GM12878 (cell line): ENCODE results near the gene OOSP3. TPM values are rescaled to one million over a fixed set of nuclear protein-coding genes. Genes with fewer than 3 reads are reported as not detected.

ENCODE experiments used
- ATAC-seq: fragments of 200-7000 bp; cut with Tn5 transposase; 3 replicates; pipeline ENCODE4 v1.9.1; 2020; ENCODE audit warnings: mild to moderate bottlenecking, moderate library complexity
- BruUV-seq: library from RNA; stranded (reverse); fragments of 400-500 nt; replicated peaks from 2 replicates; lab custom pipeline; 2021; lab: Mats Ljungman, UMichigan
- CTCF ChIA-PET: fragments of 300-600 bp; sonication (Branson Sonifier 250); formaldehyde crosslinking; extraction: SDS; loops from one replicate; lab custom pipeline; 2021; ENCODE audit warnings: inconsistent platforms; lab: Yijun Ruan, JAX
- POLR2A ChIA-PET: fragments of 350-600 bp; formaldehyde crosslinking; extraction: SDS; loops from one replicate; lab custom pipeline; 2021; ENCODE audit warnings: inconsistent platforms; lab: Charles Lee
- RAD21 ChIA-PET: fragments of 300-600 bp; sonication (Branson Sonifier 250); formaldehyde crosslinking; loops from one replicate; lab custom pipeline; 2023; ENCODE audit warnings: antibody characterized with exemption; ENCODE audit not compliant: unreplicated experiment; lab: Charles Lee
- SMC1A ChIA-PET: fragments of 300-600 bp; sonication (Branson Sonifier 250); formaldehyde crosslinking; loops from one replicate; lab custom pipeline; 2023; ENCODE audit not compliant: unreplicated experiment, uncharacterized antibody; lab: Charles Lee
- DNase-seq: peaks from one replicate; pipeline ENCODE4 v3.0.0-alpha.2; 2011; ENCODE audit warnings: low read depth, low spot score
- FAIRE-seq: peaks from 3 replicates; lab custom pipeline; 2011; peaks lifted over from hg19 to GRCh38; lab: Jason Lieb, UNC
- H2AFZ ChIP-seq: 2 replicates; pipeline ENCODE4 v1.6.0; 2011; ENCODE audit warnings: low read depth, low read length, control low read depth; ENCODE audit not compliant: control insufficient read depth
- H3K27ac ChIP-seq: 2 replicates; pipeline ENCODE4 v1.5.1; 2011; ENCODE audit warnings: control low read depth; ENCODE audit not compliant: control insufficient read depth, insufficient read depth
- H3K27me3 ChIP-seq, 2 experiments: replicated peaks in 1 of 2; 2 replicates each; pipeline versions ENCODE4 v1.6.0 to v1.6.1; 2011; ENCODE audit warnings: low read length in 1 of 2; ENCODE audit not compliant: control insufficient read depth in 2 of 2, insufficient read depth in 2 of 2
- H3K36me3 ChIP-seq, 2 experiments: 2 replicates each; pipeline ENCODE4 v1.5.1; 2011; ENCODE audit warnings: low read length in 1 of 2; ENCODE audit not compliant: control insufficient read depth in 2 of 2, insufficient read depth in 2 of 2
- H3K4me1 ChIP-seq: 2 replicates; pipeline ENCODE4 v1.6.1; 2011; ENCODE audit warnings: mild to moderate bottlenecking, low read length, moderate library complexity, mixed read lengths; ENCODE audit not compliant: control insufficient read depth, insufficient read depth
- H3K4me2 ChIP-seq: 2 replicates; pipeline ENCODE4 v1.6.0; 2011; ENCODE audit warnings: control low read depth; ENCODE audit not compliant: control insufficient read depth, insufficient read depth
- H3K4me3 ChIP-seq: fragments of 200-600 bp; sonication (generic); 2 replicates; pipeline ENCODE4 v1.5.1; 2016
- H3K79me2 ChIP-seq: 2 replicates; pipeline ENCODE4 v1.6.0; 2011; ENCODE audit warnings: low read length; ENCODE audit not compliant: control insufficient read depth, insufficient read depth
- H3K9ac ChIP-seq: 2 replicates; pipeline ENCODE4 v1.8.0; 2011; ENCODE audit warnings: low read length, control low read depth, mixed read lengths; ENCODE audit not compliant: control insufficient read depth, insufficient read depth
- H3K9me3 ChIP-seq: replicated peaks from 3 replicates; pipeline ENCODE4 v1.5.1; 2011; ENCODE audit warnings: mild to moderate bottlenecking, low read length; ENCODE audit not compliant: control insufficient read depth, insufficient read depth
- H4K20me1 ChIP-seq: 2 replicates; pipeline ENCODE4 v1.6.0; 2011; ENCODE audit not compliant: control insufficient read depth, insufficient read depth
- ASH2L ChIP-seq: fragments of 300-600, 200-600 bp; sonication (generic); IDR thresholded peaks from 2 replicates; pipeline ENCODE4 v1.6.1; 2017; ENCODE audit warnings: low read depth, mild to moderate bottlenecking, borderline replicate concordance
- ATF7 ChIP-seq: fragments of 450-650 bp; IDR thresholded peaks from 2 replicates; pipeline ENCODE4 v1.6.1; 2016; ENCODE audit warnings: low read depth, mild to moderate bottlenecking
- BHLHE40 ChIP-seq, 2 experiments: fragments of 450-650 bp in 1 of 2; IDR thresholded peaks; 2 replicates each; pipeline ENCODE4 v1.6.1; 2011 to 2017; ENCODE audit warnings: low read depth in 2 of 2, borderline replicate concordance in 1 of 2, improper control_type of control experiment in 1 of 2, low read length in 1 of 2, mild to moderate bottlenecking in 1 of 2
- CBX5 ChIP-seq: sonication (generic); IDR thresholded peaks from 2 replicates; pipeline ENCODE4 v1.6.1; 2016; ENCODE audit warnings: low read depth, moderate library complexity, mild to moderate bottlenecking, inconsistent platforms
- GABPA ChIP-seq: IDR thresholded peaks from 2 replicates; pipeline ENCODE4 v1.6.1; 2014; ENCODE audit warnings: antibody characterized with exemption, low read depth, mild to moderate bottlenecking, inconsistent platforms
- PKNOX1 ChIP-seq: fragments of 450-650 bp; IDR thresholded peaks from 2 replicates; pipeline ENCODE4 v1.6.1; 2016; ENCODE audit warnings: mild to moderate bottlenecking
- PML ChIP-seq: IDR thresholded peaks from 2 replicates; pipeline ENCODE4 v1.6.1; 2012; ENCODE audit warnings: low read length, inconsistent platforms
- RFX5 ChIP-seq: IDR thresholded peaks from 2 replicates; pipeline ENCODE4 v1.6.1; 2011; ENCODE audit warnings: low read depth, low read length, improper control_type of control experiment
- SPI1 ChIP-seq: IDR thresholded peaks from 2 replicates; pipeline ENCODE4 v1.6.1; 2011; ENCODE audit warnings: low read depth, mild to moderate bottlenecking, low read length, moderate library complexity, borderline replicate concordance; ENCODE audit not compliant: insufficient read depth
- SUZ12 ChIP-seq: fragments of 200-600 bp; sonication (generic); IDR thresholded peaks from one replicate; pipeline ENCODE4 v1.6.1; 2018; ENCODE audit warnings: antibody characterized with exemption, mild to moderate bottlenecking; ENCODE audit not compliant: unreplicated experiment
- ZBTB4 ChIP-seq: fragments of 450-650 bp; formaldehyde crosslinking; IDR thresholded peaks from 2 replicates; pipeline ENCODE4 v1.4.0; 2022; ENCODE audit warnings: mild to moderate bottlenecking, moderate library complexity
- WGBS: methylation state at CpG from one replicate; pipeline ENCODE4 v1.1.6; 2016; ENCODE audit warnings: low lambda C conversion rate; ENCODE audit not compliant: insufficient replicate concordance, insufficient coverage; ENCODE audit errors: missing lambda C conversion rate; 5-methylcytosine and 5-hydroxymethylcytosine counted together
- in situ Hi-C: fragments of 300-500 bp; cut with MboI; formaldehyde crosslinking; loops from 9 replicates; pipeline ENCODE4 v1.14.3; 2018; ENCODE audit warnings: mixed read lengths
- intact Hi-C: fragments of 100-400 bp; cut with micrococcal nuclease; formaldehyde crosslinking; loops from one replicate; pipeline ENCODE4 v1.14.2; 2022; ENCODE audit not compliant: unreplicated experiment
- polyA plus RNA-seq, 11 experiments: library from polyadenylated mRNA; depleted of rRNA in 4 of 11; unstranded in 6 of 11; stranded (reverse) in 5 of 11; fragments of >200 nt; fragmentation: Nextera tagmentation in 4 of 11; fragmentation: Illumina TruSeq in 1 of 11; extraction: Ambion mirVana in 4 of 11; extraction: Trizol in 1 of 11; gene quantifications; 1 replicate in 1 of 11; 2 replicates in 10 of 11; pipeline versions ENCODE4 v1.2.1 to v1.2.3, GENCODE V29; 2011 to 2016; ENCODE audit warnings: inconsistent platforms in 2 of 11, missing spikeins in 2 of 11, low read depth in 1 of 11
- total RNA-seq, 4 experiments: library from RNA; depleted of rRNA in 3 of 4; stranded (reverse); fragments of >200 nt in 3 of 4; fragmentation: Illumina TruSeq in 1 of 4; extraction: Trizol in 1 of 4; gene quantifications; 2 replicates each; pipeline versions ENCODE4 v1.2.1 to v1.2.3, GENCODE V29; 2013 to 2021
- TF ChIP-seq, protein P1 (sequence below): fragments of 450-650 bp; IDR thresholded peaks from 2 replicates; pipeline ENCODE4 v1.6.1; 2016; ENCODE audit warnings: mild to moderate bottlenecking

Gene OOSP3
- total and polyA plus RNA-seq, 10 of the 15 experiments (the other 5 are each of a cell fraction or from before 2014, with no cell fraction given): 0.07 TPM; not detected in 9

GRCh38 chr11:59923813-59924212, 45.2 kb downstream of the OOSP3 start:
- intact Hi-C loops (no loop called here), in situ Hi-C loops (no loop called here)
- H3K9ac ChIP-seq: no peak overlapping the region
- RAD21 ChIA-PET: no interaction called here
- H3K79me2 ChIP-seq: no peaks in the 10 kb centered on the region
- ATAC-seq (no peak), FAIRE-seq (no peak), DNase-seq (no peak)
- no peak overlapping the region for H3K4me3 ChIP-seq
- no peak overlapping the region for H3K27ac ChIP-seq
- TF ChIP-seq, protein P1, sequence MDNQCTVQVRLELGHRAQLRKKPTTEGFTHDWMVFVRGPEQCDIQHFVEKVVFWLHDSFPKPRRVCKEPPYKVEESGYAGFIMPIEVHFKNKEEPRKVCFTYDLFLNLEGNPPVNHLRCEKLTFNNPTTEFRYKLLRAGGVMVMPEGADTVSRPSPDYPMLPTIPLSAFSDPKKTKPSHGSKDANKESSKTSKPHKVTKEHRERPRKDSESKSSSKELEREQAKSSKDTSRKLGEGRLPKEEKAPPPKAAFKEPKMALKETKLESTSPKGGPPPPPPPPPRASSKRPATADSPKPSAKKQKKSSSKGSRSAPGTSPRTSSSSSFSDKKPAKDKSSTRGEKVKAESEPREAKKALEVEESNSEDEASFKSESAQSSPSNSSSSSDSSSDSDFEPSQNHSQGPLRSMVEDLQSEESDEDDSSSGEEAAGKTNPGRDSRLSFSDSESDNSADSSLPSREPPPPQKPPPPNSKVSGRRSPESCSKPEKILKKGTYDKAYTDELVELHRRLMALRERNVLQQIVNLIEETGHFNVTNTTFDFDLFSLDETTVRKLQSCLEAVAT: no peak
- TF ChIP-seq CBX5: 0 out of 2 replicates have a peak, but pooled peaks have one; percentile 25
- POLR2A ChIA-PET: no interaction called here
- WGBS: 74% methylated on average over 6 of the region's 6 CpGs
- no peaks in the 10 kb centered on the region for H4K20me1 ChIP-seq
- SMC1A ChIA-PET: no interaction called here
- H3K36me3 ChIP-seq: no peaks in the 10 kb centered on the region
- H2AFZ ChIP-seq: no peak overlapping the region
- no peaks in the 10 kb centered on the region; the same call in 2 of the 3 replicates for H3K9me3 ChIP-seq
- no peaks in the 10 kb centered on the region for H3K27me3 ChIP-seq
- no peaks in the 10 kb centered on the region for H3K4me1 ChIP-seq
- no TSS peak for BruUV-seq
- no peak overlapping the region for H3K4me2 ChIP-seq
- CTCF ChIA-PET: interaction anchor here (1.0 to 1.4 kb wide), 2 partner anchors 73 to 327 kb away, joined by 3 to 4 read pairs; no protein-coding TSS in a partner anchor

- 0% methylated on average over 1 of the region's 1 CpG for WGBS
- BruUV-seq: no TSS peak
- no peak overlapping the region for H3K4me2 ChIP-seq
- no peaks in the 10 kb centered on the region for H4K20me1 ChIP-seq
- in situ Hi-C loops (no loop called here), intact Hi-C loops (no loop called here)
- no peaks in the 10 kb centered on the region; the same call in 2 of the 3 replicates for H3K9me3 ChIP-seq
- H3K79me2 ChIP-seq: no peaks in the 10 kb centered on the region
- H3K36me3 ChIP-seq: no peaks in the 10 kb centered on the region
- no peaks in the 10 kb centered on the region for H3K4me1 ChIP-seq
- DNase-seq (no peak), ATAC-seq (no peak), FAIRE-seq (no peak)
- H3K27ac ChIP-seq: no peak overlapping the region
- CTCF ChIA-PET: interaction anchor here (0.7 to 1.9 kb wide), 2 partner anchors 12 to 73 kb away, joined by 4 read pairs; no protein-coding TSS in a partner anchor
- POLR2A ChIA-PET: no interaction called here
- H3K27me3 ChIP-seq: no peaks in the 10 kb centered on the region
- H2AFZ ChIP-seq: no peak overlapping the region
- no peak overlapping the region for H3K9ac ChIP-seq
- RAD21 ChIA-PET: no interaction called here
- H3K4me3 ChIP-seq: no peak overlapping the region
- SMC1A ChIA-PET: no interaction called here
- TF ChIP-seq PKNOX1: no peak
- no peak for TF ChIP-seq SUZ12
- no peak for TF ChIP-seq RFX5
- TF ChIP-seq SPI1: no peak
- TF ChIP-seq ASH2L: no peak
- TF ChIP-seq ZBTB4 (CRISPR knock-in tag): no peak
- no peak for TF ChIP-seq BHLHE40 (IDR thresholded peaks at IDR 0.05; ENCODE audit: borderline replicate concordance in 1 of 2, low read depth in 2 of 2, low read length in 1 of 2)
- no peak for TF ChIP-seq ATF7
- TF ChIP-seq GABPA: no peak
- TF ChIP-seq PML: no peak
Observed at GRCh38 chr11:59931688-59932087, 53.1 kb downstream of the OOSP3 start.
